Activated naive CD4-positive, alpha-beta T cell treated with anti-CD3 and anti-CD28 coated beads, Interleukin-2, amount 50 U/mL, for 72 hours (primary cell): ENCODE results near the gene RAD51B. TPM values are rescaled to one million over a fixed set of nuclear protein-coding genes. Genes with fewer than 3 reads are reported as not detected.
A peak's percentile ranks its signal among the peaks of the same experiment; 100 is the strongest.
"Not testable (repeated sequence)": the region's sequence is repeated elsewhere in the genome, so short reads cannot be mapped to it uniquely, and the experiment has no call there.

Source experiments
- ATAC-seq, 2 donors: fragments of 150-1000 bp; cut with Tn5 transposase; 2 replicates each; pipeline ENCODE4 v1.10.0; 2021; ENCODE audit warnings: mild to moderate bottlenecking in 2 of 2, moderate library complexity in 2 of 2
- DNase-seq, 2 donors: peaks; one replicate each; pipeline ENCODE4 v3.0.0; 2021 to 2022; ENCODE audit warnings: low spot score in 2 of 2
- H3K27ac Mint-ChIP-seq, 2 donors: one replicate each; pipeline ENCODE4 v1.8.0; 2022; ENCODE audit warnings: mild to moderate bottlenecking in 2 of 2, mixed read lengths in 2 of 2
- H3K36me3 Mint-ChIP-seq, 2 donors: one replicate each; pipeline ENCODE4 v1.8.0; 2022; ENCODE audit warnings: mixed read lengths in 2 of 2
- H3K9me3 Mint-ChIP-seq, 2 donors: one replicate each; pipeline ENCODE4 v1.8.0; 2022; ENCODE audit warnings: mixed read lengths in 2 of 2
- total RNA-seq, 2 donors: library from RNA; stranded (reverse); gene quantifications; one replicate each; pipeline ENCODE4 v1.2.3, GENCODE V29; 2022

Gene RAD51B
- total RNA-seq, 2 donors from 2014 or later, result 36.5 to 53.0 TPM

DNA sequence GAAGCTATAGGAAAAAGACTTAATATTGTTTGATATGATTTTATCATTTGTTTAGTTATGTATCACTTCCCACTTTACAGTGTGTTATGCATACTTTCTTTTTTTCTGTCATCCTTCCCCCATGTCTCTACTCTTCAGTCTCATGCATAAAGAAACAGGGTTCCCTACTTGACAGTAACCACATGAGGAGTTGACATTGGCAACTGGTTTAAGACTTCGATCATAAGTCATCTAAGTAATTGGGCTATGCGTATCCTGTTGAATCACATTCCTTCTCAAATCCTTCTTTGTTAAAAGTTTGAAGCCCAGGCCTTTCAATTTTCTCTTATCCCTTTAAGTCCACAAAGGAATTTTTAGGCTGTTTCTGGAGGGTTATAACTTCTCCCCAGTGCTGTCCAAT, 358.7 kb downstream of the RAD51B start:
- no peaks in the 10 kb centered on the region for H3K9me3 Mint-ChIP-seq
- DNase-seq, result no peak
- no peak overlapping the region for H3K27ac Mint-ChIP-seq
- no peak for ATAC-seq
- H3K36me3 Mint-ChIP-seq, result no peaks in the 10 kb centered on the region

- ATAC-seq (peak; percentile 46 to 47), DNase-seq (no peak)
- Mint-ChIP-seq H3K27ac (peak overlapping the region in 1 of 2 donors; percentile 81), H3K36me3 (peaks cover 0 to 7% of the 10 kb centered on the region in 2 donors), H3K9me3 (no peaks in the 10 kb centered on the region)
Measured at GRCh38 chr14:68181519-68182326, 362.1 kb downstream of the RAD51B start.

GRCh38 chr14:68182492-68182891, 362.9 kb downstream of the RAD51B start:
- Mint-ChIP-seq H3K36me3 (peaks cover 0 to 7% of the 10 kb centered on the region in 2 donors), H3K27ac (peak overlapping the region in 1 of 2 donors; percentile 81), H3K9me3 (no peaks in the 10 kb centered on the region)
- ATAC-seq, result peak; percentile 88 to 91
- DNase-seq, result peak in 1 of 2 donors; percentile 16

GRCh38 chr14:68186500-68187276, 367.1 kb downstream of the RAD51B start:
- not testable (repeated sequence) for H3K27ac Mint-ChIP-seq, H3K9me3 Mint-ChIP-seq, ATAC-seq, H3K36me3 Mint-ChIP-seq, DNase-seq

- DNase-seq (no peak), ATAC-seq (no peak)
- H3K27ac Mint-ChIP-seq, result no peak overlapping the region
- H3K9me3 Mint-ChIP-seq, result no peaks in the 10 kb centered on the region
- H3K36me3 Mint-ChIP-seq, result peaks cover 5 to 7% of the 10 kb centered on the region in 2 donors
Measured at GRCh38 chr14:68188174-68188573, 368.6 kb downstream of the RAD51B start.

- no peak overlapping the region for H3K27ac Mint-ChIP-seq
- ATAC-seq, result no peak
Measured at GRCh38 chr14:68190032-68190431, 370.5 kb downstream of the RAD51B start.

GRCh38 chr14:68191567-68192321, 372.2 kb downstream of the RAD51B start:
- H3K36me3 Mint-ChIP-seq, result peaks cover 0 to 7% of the 10 kb centered on the region in 2 donors
- ATAC-seq (no peak), DNase-seq (no peak)
- H3K9me3 Mint-ChIP-seq, result no peaks in the 10 kb centered on the region
- H3K27ac Mint-ChIP-seq, result no peak overlapping the region

More at GRCh38 chr14:68190032-68190431, 370.5 kb downstream of the RAD51B start:
- H3K36me3 Mint-ChIP-seq, result peaks cover 7% of the 10 kb centered on the region in 2 donors
- H3K9me3 Mint-ChIP-seq, result no peaks in the 10 kb centered on the region
- DNase-seq, result no peak

DNA sequence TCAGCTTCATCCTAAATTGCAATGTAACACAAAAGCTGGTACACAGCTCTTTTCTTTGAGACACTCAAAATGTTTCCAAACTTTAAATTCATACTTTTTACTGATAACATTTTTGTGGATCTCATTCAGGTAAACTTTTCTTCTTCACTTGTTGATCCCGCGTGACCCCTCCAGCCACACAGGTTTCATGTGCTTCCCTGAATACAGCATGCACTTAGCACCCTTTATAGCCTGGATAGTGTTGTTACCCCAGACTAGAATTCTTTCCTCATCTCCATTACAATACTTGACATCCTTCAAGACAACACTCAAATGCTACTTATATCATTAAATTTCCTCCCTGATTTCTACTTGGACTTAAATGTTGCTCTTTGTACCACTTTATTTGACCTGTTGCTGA, 373.4 kb downstream of the RAD51B start:
- DNase-seq, result no peak
- ATAC-seq, result no peak
- Mint-ChIP-seq H3K27ac (no peak overlapping the region), H3K9me3 (no peaks in the 10 kb centered on the region), H3K36me3 (peaks cover 0 to 7% of the 10 kb centered on the region in 2 donors)

DNA sequence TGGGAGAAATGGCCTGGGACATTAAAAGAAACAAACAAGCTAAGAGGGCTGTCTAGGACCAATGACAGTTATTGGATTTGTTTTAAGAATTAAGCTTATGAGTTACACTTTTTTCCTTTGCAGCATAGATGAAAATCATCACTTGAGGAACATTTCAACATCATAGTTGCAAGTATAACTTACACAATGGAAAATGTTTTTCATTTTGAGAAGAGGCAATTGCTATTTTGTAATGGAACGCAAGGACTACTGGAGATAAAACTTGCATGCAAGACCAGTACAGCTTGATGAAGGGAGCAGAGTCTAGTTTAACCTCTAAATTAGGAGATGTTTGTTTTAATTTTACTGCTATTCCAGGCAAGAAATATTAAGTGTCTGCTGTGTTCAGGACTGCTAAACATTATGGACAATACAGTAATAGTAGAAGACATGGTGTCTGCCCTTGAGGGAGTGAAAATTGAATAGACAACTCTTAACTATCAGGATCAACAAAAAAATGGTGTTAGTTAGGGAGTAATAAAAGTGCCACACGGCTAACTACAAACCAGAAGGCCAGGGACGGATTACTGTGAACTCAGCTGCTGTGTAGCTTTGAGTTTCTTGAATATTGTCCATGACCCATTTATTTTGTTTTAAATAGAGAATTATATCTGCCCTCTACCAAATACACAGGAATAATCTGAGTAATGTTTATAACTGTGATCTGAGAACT, 374.5 kb downstream of the RAD51B start:
- Mint-ChIP-seq H3K27ac (no peak overlapping the region), H3K9me3 (no peaks in the 10 kb centered on the region), H3K36me3 (peaks cover 0 to 7% of the 10 kb centered on the region in 2 donors)
- ATAC-seq, result no peak
- DNase-seq, result no peak

GRCh38 chr14:68195126-68195525, 375.5 kb downstream of the RAD51B start:
- no peak for ATAC-seq
- no peak overlapping the region for H3K27ac Mint-ChIP-seq
- H3K36me3 Mint-ChIP-seq, result peaks cover 0 to 7% of the 10 kb centered on the region in 2 donors
- no peaks in the 10 kb centered on the region for H3K9me3 Mint-ChIP-seq
- DNase-seq, result no peak

GRCh38 chr14:68198713-68199495, 379.3 kb downstream of the RAD51B start:
- Mint-ChIP-seq H3K9me3 (no peaks in the 10 kb centered on the region), H3K27ac (no peak overlapping the region), H3K36me3 (no peaks in the 10 kb centered on the region)
- no peak for ATAC-seq
- DNase-seq, result no peak

GRCh38 chr14:68199554-68200151, 380.1 kb downstream of the RAD51B start:
- DNase-seq, result no peak
- Mint-ChIP-seq H3K27ac (no peak overlapping the region), H3K36me3 (no peaks in the 10 kb centered on the region), H3K9me3 (no peaks in the 10 kb centered on the region)
- no peak for ATAC-seq

- DNase-seq (no peak), ATAC-seq (no peak)
- Mint-ChIP-seq H3K9me3 (no peaks in the 10 kb centered on the region), H3K27ac (no peak overlapping the region), H3K36me3 (no peaks in the 10 kb centered on the region)
Measured at GRCh38 chr14:68203871-68204270, 384.3 kb downstream of the RAD51B start.

DNA sequence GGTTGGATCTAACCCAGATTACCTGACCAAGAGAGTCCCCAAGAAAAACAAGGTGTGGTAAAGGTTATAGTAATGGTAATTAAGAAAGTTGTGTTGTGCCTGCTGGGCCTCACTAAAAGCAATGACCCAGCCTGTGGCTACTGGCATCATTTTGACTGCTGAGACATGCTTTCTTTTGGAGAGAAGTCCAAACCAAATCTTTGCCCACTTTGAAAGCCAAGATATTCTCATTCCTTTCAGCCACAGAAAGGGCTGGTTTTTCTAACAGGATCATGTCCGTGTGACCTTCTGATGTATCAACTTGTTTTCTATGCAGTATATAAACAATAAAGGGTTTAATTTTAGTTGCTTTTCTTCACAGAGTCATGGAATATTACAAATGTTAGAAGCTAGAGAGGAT, 388.6 kb downstream of the RAD51B start:
- ATAC-seq (no peak), DNase-seq (no peak)
- Mint-ChIP-seq H3K36me3 (peaks cover 0 to 7% of the 10 kb centered on the region in 2 donors), H3K9me3 (peaks cover 3 to 4% of the 10 kb centered on the region in 2 donors), H3K27ac (no peak overlapping the region)

- Mint-ChIP-seq H3K36me3 (peaks cover 0 to 12% of the 10 kb centered on the region in 2 donors), H3K9me3 (peaks cover 3 to 9% of the 10 kb centered on the region in 2 donors), H3K27ac (no peak overlapping the region)
- DNase-seq (no peak), ATAC-seq (no peak)
Measured at GRCh38 chr14:68208626-68209317, 389.2 kb downstream of the RAD51B start.
